HG02970 (cell line): Measurements from ENCODE around the gene PTCH1.

Experiments used
- ATAC-seq: cut with Tn5 transposase; IDR thresholded peaks from one replicate; pipeline ENCODE4 v1.9.1; 2021; ENCODE audit warnings: mild to moderate bottlenecking, moderate library complexity, moderate number of reproducible peaks; ENCODE audit not compliant: unreplicated experiment, low FRiP score

The PTCH1 gene

DNA sequence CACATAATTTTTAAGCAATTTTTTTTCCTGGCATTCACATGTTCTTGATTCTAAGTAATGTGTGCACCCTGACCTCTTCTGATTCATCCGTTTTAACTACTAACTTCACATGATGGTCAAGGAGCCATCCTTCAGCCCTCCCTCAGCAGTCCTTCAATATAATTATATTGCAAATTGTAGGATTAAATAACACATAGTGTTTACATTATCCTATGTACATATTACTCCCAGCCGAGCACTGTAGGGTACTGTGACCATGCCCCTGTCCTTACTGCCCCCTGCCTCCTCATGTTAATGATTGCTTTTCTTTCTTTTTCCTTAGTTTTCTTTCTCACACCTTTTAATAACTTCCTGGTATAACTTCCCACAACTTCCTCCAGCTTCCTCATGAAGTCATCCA is 103.0 kb downstream of the PTCH1 start:
- no peak for ATAC-seq

DNA sequence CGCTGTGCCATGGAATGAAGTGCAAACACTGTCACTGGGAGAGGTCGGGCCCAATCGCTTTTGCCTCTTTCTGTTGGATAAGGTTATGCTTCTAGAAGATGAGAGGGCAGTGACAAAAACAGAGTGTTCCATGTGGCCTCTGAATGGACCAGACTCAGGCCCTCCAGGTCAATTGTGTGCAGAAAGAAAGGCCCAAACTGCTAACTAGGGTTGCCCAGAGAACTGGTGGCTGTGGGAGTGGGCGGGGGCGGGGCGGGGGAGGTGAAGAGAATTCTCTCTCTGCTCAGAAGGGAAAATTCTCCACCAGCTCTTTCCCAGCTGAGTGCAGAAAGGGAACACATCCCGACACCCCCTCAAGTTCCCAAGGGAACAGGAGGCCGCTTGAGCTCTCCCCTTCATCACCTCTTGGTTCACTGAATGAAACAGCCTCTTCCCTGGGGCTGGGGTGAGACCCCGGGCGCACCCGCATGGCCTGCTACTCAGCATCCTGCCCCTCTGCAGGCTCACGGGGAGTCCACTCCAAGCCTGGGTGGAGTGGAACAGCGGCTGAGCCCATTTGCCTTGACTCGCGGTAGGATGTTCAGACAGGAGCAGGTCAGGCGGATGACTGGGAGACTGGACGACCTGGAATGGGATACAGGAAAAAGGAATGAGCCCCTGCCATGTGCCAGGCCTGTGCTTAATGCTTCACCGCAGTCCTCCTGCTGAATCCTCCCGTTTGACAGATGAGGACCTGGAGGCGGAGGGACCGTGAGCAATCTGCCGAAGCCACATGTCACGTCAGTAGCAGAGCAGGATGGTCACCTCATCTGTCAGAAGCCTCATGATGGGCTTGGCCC is 105.5 kb downstream of the PTCH1 start:
- ATAC-seq = no peak

DNA sequence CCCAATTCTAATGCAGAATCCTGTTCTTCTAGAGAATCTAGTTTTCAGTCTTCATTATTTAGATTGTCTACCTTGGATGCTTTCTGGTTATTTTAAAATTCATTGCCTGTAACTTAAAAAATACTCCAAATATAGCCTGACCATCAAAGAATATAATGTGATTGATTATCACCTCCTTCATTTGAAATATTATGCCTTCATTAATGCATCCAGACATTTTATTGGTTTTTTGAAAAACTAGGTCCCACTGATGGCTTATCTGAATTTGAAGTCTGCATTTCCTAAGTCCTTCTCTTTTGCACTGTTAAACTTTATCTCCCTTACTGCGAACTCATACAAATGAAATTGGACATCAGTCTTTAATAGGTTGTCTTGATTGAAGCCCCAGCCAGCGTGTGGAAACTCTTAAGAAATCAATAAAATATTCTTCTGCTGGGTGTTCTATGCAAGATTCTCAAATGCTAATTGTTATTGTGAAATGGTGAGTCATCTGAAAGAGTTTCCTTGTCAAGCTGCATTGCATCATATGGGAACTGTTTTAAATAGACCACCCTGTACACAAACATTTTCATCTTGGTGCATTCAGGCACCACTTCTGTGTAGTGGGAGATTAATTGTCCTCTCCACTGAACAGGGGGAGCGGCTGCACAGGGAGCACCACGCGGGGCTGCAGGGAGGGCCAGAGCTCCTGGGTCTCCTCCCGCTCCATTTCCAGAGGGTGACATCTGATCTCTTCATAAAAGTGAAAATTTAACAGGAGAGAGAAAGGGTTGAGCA is 106.9 kb downstream of the PTCH1 start:
- no peak for ATAC-seq

DNA sequence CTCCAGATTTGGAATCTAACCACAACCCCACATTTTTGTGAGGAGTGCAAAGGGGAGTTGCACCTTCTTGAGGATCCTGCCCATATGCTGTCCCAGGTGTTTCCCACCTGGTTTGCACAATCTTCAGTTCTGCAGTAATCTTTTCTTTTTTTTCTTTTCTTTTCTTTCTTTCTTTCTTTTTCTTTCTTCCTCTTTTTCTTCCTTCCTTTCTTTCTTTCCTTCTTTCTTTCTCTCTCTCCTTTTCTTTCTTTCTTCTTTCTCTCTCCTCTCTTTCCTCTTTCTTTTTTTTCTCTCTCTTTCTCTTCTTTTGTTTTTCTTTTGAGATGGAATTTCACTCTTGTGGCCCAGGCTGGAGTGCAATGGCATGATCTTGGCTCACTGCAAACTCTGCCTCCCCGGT is 109.2 kb downstream of the PTCH1 start:
- ATAC-seq = no peak

DNA sequence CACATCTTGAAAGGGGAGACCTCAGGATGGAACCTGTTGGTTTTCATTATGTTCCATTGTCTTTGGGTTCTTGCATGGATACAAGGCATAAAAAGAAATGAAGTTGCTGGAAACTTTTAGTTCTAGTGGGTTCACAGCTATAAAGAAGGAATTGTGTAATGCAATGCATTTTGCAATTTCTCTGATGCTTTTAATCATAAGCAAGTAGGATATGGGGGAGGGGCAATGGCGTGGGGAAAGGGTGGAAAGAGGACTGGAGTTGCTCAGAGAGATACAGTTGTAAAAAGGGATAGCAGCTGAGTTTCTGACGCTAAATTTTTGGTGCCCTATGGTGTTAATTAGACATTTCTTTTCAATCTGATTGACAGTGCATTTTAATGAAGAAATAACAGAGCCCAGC is 110.7 kb downstream of the PTCH1 start:
- ATAC-seq = no peak

DNA sequence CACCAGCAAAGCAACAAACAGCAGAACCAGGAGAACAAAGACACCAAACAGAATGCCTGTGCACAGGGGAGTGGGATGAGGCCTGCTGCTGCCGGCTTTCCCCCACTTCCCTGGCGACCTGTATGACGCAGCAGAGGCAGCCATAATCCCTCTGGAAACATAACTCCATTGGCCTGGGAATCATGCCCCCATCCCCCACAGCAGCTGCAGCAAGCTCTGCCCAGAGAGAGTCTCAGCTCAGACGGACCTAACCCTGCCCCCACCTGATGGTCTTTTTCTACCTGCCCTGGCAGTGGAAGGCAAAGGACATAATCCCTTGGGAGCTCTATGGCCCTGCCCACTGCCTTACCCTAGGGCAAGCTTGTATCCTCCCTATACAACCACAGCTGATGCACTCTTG is 117.5 kb downstream of the PTCH1 start:
- no peak for ATAC-seq
